Ascending aorta (tissue), 2 donors: ENCODE results near the gene CHCHD3. TPM values are rescaled to one million over a fixed set of nuclear protein-coding genes. Genes with fewer than 3 reads are reported as not detected.

Source experiments
- DNase-seq, 2 donors: peaks; one replicate each; pipeline ENCODE4 v3.0.0-alpha.2; 2019; ENCODE audit warnings: low spot score in 2 of 2
- H3K27ac ChIP-seq, 2 donors: fragments of 200-600 bp; sonication (generic); one replicate each; pipeline ENCODE4 v1.5.1; 2016 to 2017; ENCODE audit warnings: mild to moderate bottlenecking in 1 of 2
- H3K27me3 ChIP-seq: fragments of 200-600 bp; sonication (generic); one replicate; pipeline ENCODE4 v1.5.1; 2017
- H3K36me3 ChIP-seq, 2 donors: fragments of 200-600 bp; sonication (generic); one replicate each; pipeline ENCODE4 v1.5.1; 2016
- H3K4me1 ChIP-seq, 2 donors: fragments of 200-600 bp; sonication (generic); one replicate each; pipeline ENCODE4 v1.5.1; 2016 to 2017; ENCODE audit warnings: mild to moderate bottlenecking in 1 of 2
- H3K4me3 ChIP-seq, 2 donors: fragments of 200-600 bp; sonication (generic); one replicate each; pipeline ENCODE4 v1.5.1; 2016 to 2017; ENCODE audit warnings: mild to moderate bottlenecking in 1 of 2
- H3K9me3 ChIP-seq, 2 donors: fragments of 200-600 bp; sonication (generic); one replicate each; pipeline ENCODE4 v1.5.1; 2016
- intact Hi-C: fragments of 100-400 bp; cut with DNase I; formaldehyde crosslinking; loops from one replicate; pipeline ENCODE4 v1.15.1; 2023
- total RNA-seq: library from RNA; depleted of rRNA; stranded (reverse); fragments of >200 nt; gene quantifications from one replicate; pipeline ENCODE4 v1.1.0, GENCODE V29; 2016
- TF ChIP-seq, protein P1 (sequence below), 3 experiments: fragments of 200-600 bp in 2 of 3; fragments of 450-650 bp in 1 of 3; sonication (generic) in 2 of 3; IDR thresholded peaks; one replicate each; pipeline ENCODE4 v1.5.1; 2016 to 2019; ENCODE audit warnings: antibody characterized with exemption in 3 of 3, mild to moderate bottlenecking in 1 of 3, moderate library complexity in 1 of 3

Gene CHCHD3
- total RNA-seq, 1 donor from 2014 or later = 26.2 TPM

DNA sequence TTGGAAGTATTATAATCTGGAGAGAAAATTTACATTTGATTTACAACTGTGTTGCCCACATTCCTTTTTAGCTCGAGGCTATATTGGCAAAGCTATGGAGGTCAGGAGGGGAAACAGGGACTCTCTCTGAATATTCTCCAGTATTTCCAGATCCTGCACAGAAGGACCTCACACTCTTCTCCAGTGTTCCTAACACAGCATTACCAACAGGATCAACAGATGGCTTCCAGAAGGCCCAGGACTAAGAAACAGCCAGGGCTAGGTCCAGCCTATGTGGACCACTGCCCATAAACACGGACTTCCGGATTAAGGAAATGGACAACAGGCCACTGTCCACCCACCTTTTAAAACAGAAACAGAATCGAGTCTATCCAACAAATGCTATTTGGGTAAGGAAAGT, 65.3 kb downstream of the CHCHD3 start:
- Histone ChIP-seq H3K27me3 (no peaks in the 10 kb centered on the region), H3K4me3 (no peak overlapping the region), H3K36me3 (no peaks in the 10 kb centered on the region), H3K27ac (no peak overlapping the region), H3K9me3 (no peaks in the 10 kb centered on the region), H3K4me1 (no peaks in the 10 kb centered on the region)
- TF ChIP-seq, protein P1, sequence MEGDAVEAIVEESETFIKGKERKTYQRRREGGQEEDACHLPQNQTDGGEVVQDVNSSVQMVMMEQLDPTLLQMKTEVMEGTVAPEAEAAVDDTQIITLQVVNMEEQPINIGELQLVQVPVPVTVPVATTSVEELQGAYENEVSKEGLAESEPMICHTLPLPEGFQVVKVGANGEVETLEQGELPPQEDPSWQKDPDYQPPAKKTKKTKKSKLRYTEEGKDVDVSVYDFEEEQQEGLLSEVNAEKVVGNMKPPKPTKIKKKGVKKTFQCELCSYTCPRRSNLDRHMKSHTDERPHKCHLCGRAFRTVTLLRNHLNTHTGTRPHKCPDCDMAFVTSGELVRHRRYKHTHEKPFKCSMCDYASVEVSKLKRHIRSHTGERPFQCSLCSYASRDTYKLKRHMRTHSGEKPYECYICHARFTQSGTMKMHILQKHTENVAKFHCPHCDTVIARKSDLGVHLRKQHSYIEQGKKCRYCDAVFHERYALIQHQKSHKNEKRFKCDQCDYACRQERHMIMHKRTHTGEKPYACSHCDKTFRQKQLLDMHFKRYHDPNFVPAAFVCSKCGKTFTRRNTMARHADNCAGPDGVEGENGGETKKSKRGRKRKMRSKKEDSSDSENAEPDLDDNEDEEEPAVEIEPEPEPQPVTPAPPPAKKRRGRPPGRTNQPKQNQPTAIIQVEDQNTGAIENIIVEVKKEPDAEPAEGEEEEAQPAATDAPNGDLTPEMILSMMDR (IDR thresholded peaks at IDR 0.05) = no peak
- intact Hi-C loops = no loop called here
- DNase-seq = no peak

DNA sequence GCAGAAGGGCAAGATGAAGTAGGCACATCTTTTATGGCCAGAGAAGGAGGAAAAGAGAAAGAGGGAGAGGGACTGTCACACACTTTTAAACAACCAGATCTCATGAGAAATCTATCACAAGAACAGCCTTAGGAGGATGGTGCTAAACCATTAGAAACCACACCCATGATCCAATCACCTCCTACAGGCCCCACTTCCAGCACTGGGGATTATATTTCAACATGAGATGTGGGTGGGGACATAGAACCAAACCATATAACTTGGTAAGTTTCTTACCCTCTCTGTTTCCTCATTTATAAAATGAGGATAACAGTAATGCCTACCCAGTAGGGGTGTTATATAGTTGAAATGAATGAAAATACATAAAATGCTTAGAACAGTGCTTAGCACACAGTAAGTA, 66.0 kb downstream of the CHCHD3 start:
- Histone ChIP-seq H3K9me3 (no peaks in the 10 kb centered on the region), H3K27ac (no peak overlapping the region), H3K27me3 (no peaks in the 10 kb centered on the region), H3K4me1 (no peaks in the 10 kb centered on the region), H3K4me3 (no peak overlapping the region), H3K36me3 (no peaks in the 10 kb centered on the region)
- TF ChIP-seq, protein P1 (IDR thresholded peaks at IDR 0.05) = no peak
- no peak for DNase-seq
- intact Hi-C loops = no loop called here

DNA sequence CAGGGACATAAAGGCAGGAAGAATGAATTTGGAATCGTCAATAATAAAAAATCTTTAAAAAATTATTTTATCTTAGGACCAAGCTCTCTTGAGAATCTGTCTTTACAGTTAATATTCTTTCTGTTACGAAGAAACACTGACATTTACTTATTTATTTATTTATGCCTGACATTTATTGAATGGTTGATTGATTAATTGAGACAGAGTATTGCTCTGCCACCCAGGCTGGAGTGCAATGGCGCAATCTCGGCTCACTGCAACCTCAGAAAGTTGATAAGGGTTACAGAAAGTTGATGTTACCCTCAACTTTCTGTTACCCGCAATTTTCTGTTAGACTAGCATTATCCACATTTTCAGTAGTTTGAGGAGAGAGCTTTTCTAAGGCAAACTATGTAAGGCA, 70.1 kb downstream of the CHCHD3 start:
- no peak for DNase-seq
- H3K9me3 ChIP-seq = peaks cover 0 to under 1% of the 10 kb centered on the region in 2 donors
- intact Hi-C loops = no loop called here
- no peaks in the 10 kb centered on the region for H3K4me1 ChIP-seq
- no peaks in the 10 kb centered on the region for H3K27me3 ChIP-seq
- H3K27ac ChIP-seq = no peak overlapping the region
- no peaks in the 10 kb centered on the region for H3K36me3 ChIP-seq
- no peak overlapping the region for H3K4me3 ChIP-seq
- TF ChIP-seq, protein P1 (IDR thresholded peaks at IDR 0.05) = no peak

DNA sequence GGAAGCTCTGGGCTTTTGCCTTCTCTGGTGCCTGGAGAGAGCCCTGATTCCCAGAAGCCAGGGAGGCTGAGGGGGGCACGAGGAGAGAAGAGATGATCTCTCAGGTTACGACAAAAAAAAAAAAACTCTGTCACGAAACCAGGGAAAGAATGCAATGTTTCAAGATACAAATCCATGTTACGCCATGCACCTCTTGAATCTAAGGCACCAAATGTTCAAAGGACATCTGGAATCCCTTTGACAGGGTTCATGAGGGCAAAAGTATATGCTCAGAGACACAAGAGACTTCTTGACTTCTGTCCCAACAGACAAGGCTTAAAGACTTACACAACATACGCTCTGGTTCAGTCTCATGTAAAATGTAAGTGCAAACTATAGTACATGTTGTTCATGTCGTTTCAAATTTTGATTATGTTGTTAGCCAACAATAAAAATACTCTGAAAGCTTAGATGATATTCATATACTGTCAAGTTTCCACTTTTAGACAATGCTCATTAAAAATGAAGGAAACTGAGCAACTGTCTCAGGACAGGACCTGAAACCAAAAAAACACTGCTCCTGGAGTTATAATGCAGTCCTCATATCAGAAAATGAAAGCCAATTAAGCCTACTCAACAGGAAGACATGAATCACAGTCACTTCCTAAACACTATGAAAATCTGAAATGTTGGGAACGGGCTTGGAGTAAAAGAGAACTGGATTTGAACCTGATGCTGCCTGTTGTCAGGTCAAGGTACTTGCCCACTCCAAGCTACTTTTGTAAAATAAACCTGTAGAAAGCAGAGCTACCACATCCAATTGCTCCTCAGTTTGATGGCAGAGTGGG, 72.3 kb downstream of the CHCHD3 start:
- Histone ChIP-seq H3K4me3 (no peak overlapping the region), H3K27me3 (no peaks in the 10 kb centered on the region), H3K9me3 (peaks cover 0 to 8% of the 10 kb centered on the region in 2 donors), H3K4me1 (no peaks in the 10 kb centered on the region), H3K36me3 (no peaks in the 10 kb centered on the region), H3K27ac (no peak overlapping the region)
- DNase-seq = no peak
- TF ChIP-seq, protein P1 (IDR thresholded peaks at IDR 0.05) = no peak
- intact Hi-C loops = no loop called here

DNA sequence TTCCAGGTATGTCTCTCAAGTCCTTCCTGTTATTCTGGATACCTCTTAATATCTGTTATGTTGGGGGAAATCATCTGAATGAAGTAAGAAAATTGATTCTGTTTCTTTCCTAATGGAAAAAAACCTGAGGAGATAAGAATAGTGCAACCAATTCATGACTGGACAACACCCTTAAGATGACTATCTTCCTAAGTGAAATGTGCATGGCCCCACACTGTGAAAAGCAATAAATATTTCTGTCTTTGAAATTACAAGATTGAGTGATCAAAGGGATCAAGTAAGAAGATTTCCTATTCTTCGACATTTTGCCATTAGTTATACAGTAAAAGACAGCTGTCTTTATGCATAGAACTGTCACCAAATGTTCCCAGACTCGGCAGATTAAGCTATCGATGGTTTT, 73.9 kb downstream of the CHCHD3 start:
- Histone ChIP-seq H3K27ac (no peak overlapping the region), H3K27me3 (no peaks in the 10 kb centered on the region), H3K36me3 (no peaks in the 10 kb centered on the region), H3K4me3 (no peak overlapping the region), H3K4me1 (no peaks in the 10 kb centered on the region), H3K9me3 (peaks cover 0 to 8% of the 10 kb centered on the region in 2 donors)
- intact Hi-C loops = no loop called here
- TF ChIP-seq, protein P1 (IDR thresholded peaks at IDR 0.05) = no peak
- DNase-seq = no peak
